Left ventricle myocardium superior (tissue), 1 donor: ENCODE measurements around the gene ABHD17B. TPM values are rescaled to one million over a fixed set of nuclear protein-coding genes. Genes with fewer than 3 reads are reported as not detected.
"Not testable (repeated sequence)": the region's sequence is repeated elsewhere in the genome, so short reads cannot be mapped to it uniquely, and the experiment has no call there.

ENCODE experiments used
- ATAC-seq: fragments of 200-7000 bp; cut with Tn5 transposase; one replicate; pipeline ENCODE4 v1.9.1; 2020; ENCODE audit warnings: mild to moderate bottlenecking, moderate library complexity
- DNase-seq: peaks from one replicate; pipeline ENCODE4 v3.0.0-alpha.2; 2020
- intact Hi-C: fragments of 100-400 bp; cut with micrococcal nuclease; formaldehyde crosslinking; loops from one replicate; pipeline ENCODE4 v1.11.0; 2022
- total RNA-seq: library from RNA; stranded (reverse); fragmentation: NEBNext Ultra II Directional; extraction: Animal tissue kit (Norgen Biotek cat#: 25700); gene quantifications from one replicate; pipeline ENCODE4 v1.2.1, GENCODE V29; 2021
- donor health status: DM: no; HTN: yes; CAD: no; lungs with severe emphysema.

The ABHD17B gene
- total RNA-seq, 1 donor from 2014 or later: 11.3 TPM

- DNase-seq: no peak
- intact Hi-C loops: loop anchor here (10.0 kb wide), 1 partner anchor 54 kb away; no protein-coding TSS in a partner anchor
- no peak for ATAC-seq
Measured at GRCh38 chr9:71920456-71921189, 9.6 kb upstream of the ABHD17B start.

- intact Hi-C loops: no loop called here
- DNase-seq: no peak
- ATAC-seq: no peak
Measured at GRCh38 chr9:71918419-71918818, 7.4 kb upstream of the ABHD17B start.

- no peak for DNase-seq
- intact Hi-C loops: no loop called here
Measured at GRCh38 chr9:71916834-71917534, 6.0 kb upstream of the ABHD17B start.

GRCh38 chr9:71915495-71915894 lies 4.5 kb upstream of the ABHD17B start:
- intact Hi-C loops: no loop called here
- DNase-seq (no peak), ATAC-seq (no peak)

More at GRCh38 chr9:71916834-71917534, 6.0 kb upstream of the ABHD17B start:
- no peak for ATAC-seq

- DNase-seq (peak; percentile 48), ATAC-seq (no peak)
- intact Hi-C loops: no loop called here
Measured at GRCh38 chr9:71911908-71912335, 929 bp upstream of the ABHD17B start.

- ATAC-seq (peak; percentile 39), DNase-seq (no peak)
- intact Hi-C loops: no loop called here
Measured at GRCh38 chr9:71910650-71911060, 338 bp downstream of the ABHD17B start.

- DNase-seq (peak; percentile 74), ATAC-seq (peak; percentile 40)
- intact Hi-C loops: no loop called here
Measured at GRCh38 chr9:71909887-71910649, 925 bp downstream of the ABHD17B start.

GRCh38 chr9:71908825-71909224 lies 2.2 kb downstream of the ABHD17B start:
- ATAC-seq (no peak), DNase-seq (no peak)
- intact Hi-C loops: no loop called here

GRCh38 chr9:71904076-71904475 lies 6.9 kb downstream of the ABHD17B start:
- DNase-seq: no peak
- ATAC-seq: no peak
- intact Hi-C loops: no loop called here

- DNase-seq (no peak), ATAC-seq (no peak)
- intact Hi-C loops: no loop called here
Measured at GRCh38 chr9:71901695-71902597, 9.0 kb downstream of the ABHD17B start.

GRCh38 chr9:71898756-71899155 lies 12.2 kb downstream of the ABHD17B start:
- intact Hi-C loops, ATAC-seq, DNase-seq: not testable (repeated sequence)

- no peak for ATAC-seq
- intact Hi-C loops: no loop called here
Measured at GRCh38 chr9:71897577-71897976, 13.4 kb downstream of the ABHD17B start.

GRCh38 chr9:71896761-71897160 lies 14.2 kb downstream of the ABHD17B start:
- intact Hi-C loops: no loop called here
- ATAC-seq (no peak), DNase-seq (no peak)

More at GRCh38 chr9:71897577-71897976, 13.4 kb downstream of the ABHD17B start:
- no peak for DNase-seq

GRCh38 chr9:71895955-71896354 lies 15.0 kb downstream of the ABHD17B start:
- ATAC-seq (no peak), DNase-seq (no peak)
- intact Hi-C loops: no loop called here

- ATAC-seq (no peak), DNase-seq (no peak)
- intact Hi-C loops: no loop called here
Measured at GRCh38 chr9:71895117-71895516, 15.9 kb downstream of the ABHD17B start.

- intact Hi-C loops: no loop called here
- ATAC-seq (no peak), DNase-seq (no peak)
Measured at GRCh38 chr9:71891557-71892189, 19.3 kb downstream of the ABHD17B start.

- intact Hi-C loops: no loop called here
- DNase-seq: no peak
- no peak for ATAC-seq
Measured at GRCh38 chr9:71890042-71890679, 20.8 kb downstream of the ABHD17B start.

GRCh38 chr9:71887362-71887761 lies 23.6 kb downstream of the ABHD17B start:
- DNase-seq: no peak
- intact Hi-C loops: no loop called here
- ATAC-seq: no peak
